Measurements from ENCODE around the gene PLD1. TPM values are rescaled to one million over a fixed set of nuclear protein-coding genes. Genes with fewer than 3 reads are reported as not detected.
"Not testable (repeated sequence)": the region's sequence is repeated elsewhere in the genome, so short reads cannot be mapped to it uniquely, and the experiment has no call there.

PLD1 gene
- total RNA-seq, 2 donors from 2014 or later, result 12.8 to 15.8 TPM

- DNase-seq (ENCODE audit: low spot score), result no peak
- H3K9me3 ChIP-seq, result no peaks in the 10 kb centered on the region
- intact Hi-C loops (cut with DNase I), result no loop called here
- H3K27me3 ChIP-seq (replicated peaks; ENCODE audit: insufficient read depth), result no peaks in the 10 kb centered on the region
- no peak overlapping the region for H3K4me3 ChIP-seq
- no peaks in the 10 kb centered on the region for H3K4me1 ChIP-seq (replicated peaks)
- TF ChIP-seq, protein P1, sequence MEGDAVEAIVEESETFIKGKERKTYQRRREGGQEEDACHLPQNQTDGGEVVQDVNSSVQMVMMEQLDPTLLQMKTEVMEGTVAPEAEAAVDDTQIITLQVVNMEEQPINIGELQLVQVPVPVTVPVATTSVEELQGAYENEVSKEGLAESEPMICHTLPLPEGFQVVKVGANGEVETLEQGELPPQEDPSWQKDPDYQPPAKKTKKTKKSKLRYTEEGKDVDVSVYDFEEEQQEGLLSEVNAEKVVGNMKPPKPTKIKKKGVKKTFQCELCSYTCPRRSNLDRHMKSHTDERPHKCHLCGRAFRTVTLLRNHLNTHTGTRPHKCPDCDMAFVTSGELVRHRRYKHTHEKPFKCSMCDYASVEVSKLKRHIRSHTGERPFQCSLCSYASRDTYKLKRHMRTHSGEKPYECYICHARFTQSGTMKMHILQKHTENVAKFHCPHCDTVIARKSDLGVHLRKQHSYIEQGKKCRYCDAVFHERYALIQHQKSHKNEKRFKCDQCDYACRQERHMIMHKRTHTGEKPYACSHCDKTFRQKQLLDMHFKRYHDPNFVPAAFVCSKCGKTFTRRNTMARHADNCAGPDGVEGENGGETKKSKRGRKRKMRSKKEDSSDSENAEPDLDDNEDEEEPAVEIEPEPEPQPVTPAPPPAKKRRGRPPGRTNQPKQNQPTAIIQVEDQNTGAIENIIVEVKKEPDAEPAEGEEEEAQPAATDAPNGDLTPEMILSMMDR (IDR thresholded peaks at IDR 0.05), result no peak
- no peak for TF ChIP-seq POLR2A (IDR thresholded peaks at IDR 0.05)
- TF ChIP-seq POLR2AphosphoS5 (IDR thresholded peaks at IDR 0.05), result no peak
- WGBS, result 60% methylated on average over 2 of the region's 2 CpGs
- H3K36me3 ChIP-seq, result no peaks in the 10 kb centered on the region
- H3K27ac ChIP-seq, result no peak overlapping the region
Observed at GRCh38 chr3:171821778-171822358, 11.6 kb upstream of the PLD1 start.

- H3K4me3 ChIP-seq, result no peak overlapping the region
- H3K4me1 ChIP-seq (replicated peaks), result no peaks in the 10 kb centered on the region
- DNase-seq (ENCODE audit: low spot score), result no peak
- H3K36me3 ChIP-seq, result no peaks in the 10 kb centered on the region
- no peak overlapping the region for H3K27ac ChIP-seq
- H3K27me3 ChIP-seq (replicated peaks; ENCODE audit: insufficient read depth), result no peaks in the 10 kb centered on the region
- intact Hi-C loops (cut with DNase I), result no loop called here
- TF ChIP-seq POLR2A (IDR thresholded peaks at IDR 0.05), result no peak
- TF ChIP-seq, protein P1 (IDR thresholded peaks at IDR 0.05), result no peak
- no peaks in the 10 kb centered on the region for H3K9me3 ChIP-seq
- WGBS, result 87% methylated on average over 3 of the region's 3 CpGs
Observed at GRCh38 chr3:171821044-171821443, 10.8 kb upstream of the PLD1 start.

DNA sequence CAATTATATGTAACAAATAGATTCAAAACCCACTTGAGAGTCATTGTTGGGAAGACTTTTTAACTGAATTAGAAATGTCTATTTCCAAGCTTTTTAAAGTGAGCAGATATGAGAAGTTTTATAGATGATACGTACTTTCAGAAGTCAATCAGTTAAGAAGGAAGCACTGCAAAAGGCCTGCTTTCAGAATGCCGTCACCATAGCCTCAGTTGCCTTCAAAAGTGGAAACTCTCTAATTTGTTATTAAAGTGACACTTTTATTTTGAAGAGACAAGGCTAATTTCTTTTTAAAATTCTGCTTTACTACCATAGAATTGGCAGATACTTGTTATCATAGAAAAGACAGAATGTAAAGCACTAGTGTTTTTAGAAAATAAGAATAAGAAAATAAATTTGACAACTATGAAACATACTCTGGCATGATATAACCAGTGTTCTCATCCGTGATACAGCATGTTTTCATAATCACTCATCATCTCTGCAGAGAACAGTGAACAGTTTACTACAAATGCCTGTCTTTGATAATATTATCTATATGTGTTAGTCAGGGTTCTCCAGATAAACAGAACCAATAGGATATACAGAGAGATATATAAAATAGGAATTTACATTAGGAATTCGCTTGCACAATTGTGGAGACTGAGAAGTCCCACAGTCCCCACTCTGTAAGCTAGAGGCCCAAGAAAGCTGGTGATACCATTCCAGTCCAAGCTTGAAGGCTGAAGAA lies 7.0 kb upstream of the PLD1 start:
- Histone ChIP-seq H3K9me3 (no peaks in the 10 kb centered on the region), H3K27ac (no peak overlapping the region), H3K36me3 (no peaks in the 10 kb centered on the region), H3K4me3 (no peak overlapping the region), H3K4me1 (replicated peaks) (no peaks in the 10 kb centered on the region), H3K27me3 (replicated peaks; ENCODE audit: insufficient read depth) (no peaks in the 10 kb centered on the region)
- no peak for DNase-seq (ENCODE audit: low spot score)
- intact Hi-C loops (cut with DNase I), result no loop called here
- WGBS, result 92% methylated on average over 4 of the region's 4 CpGs
- no peak for TF ChIP-seq POLR2AphosphoS5 (IDR thresholded peaks at IDR 0.05)
- TF ChIP-seq, protein P1 (IDR thresholded peaks at IDR 0.05), result no peak
- no peak for TF ChIP-seq POLR2A (IDR thresholded peaks at IDR 0.05)

DNA sequence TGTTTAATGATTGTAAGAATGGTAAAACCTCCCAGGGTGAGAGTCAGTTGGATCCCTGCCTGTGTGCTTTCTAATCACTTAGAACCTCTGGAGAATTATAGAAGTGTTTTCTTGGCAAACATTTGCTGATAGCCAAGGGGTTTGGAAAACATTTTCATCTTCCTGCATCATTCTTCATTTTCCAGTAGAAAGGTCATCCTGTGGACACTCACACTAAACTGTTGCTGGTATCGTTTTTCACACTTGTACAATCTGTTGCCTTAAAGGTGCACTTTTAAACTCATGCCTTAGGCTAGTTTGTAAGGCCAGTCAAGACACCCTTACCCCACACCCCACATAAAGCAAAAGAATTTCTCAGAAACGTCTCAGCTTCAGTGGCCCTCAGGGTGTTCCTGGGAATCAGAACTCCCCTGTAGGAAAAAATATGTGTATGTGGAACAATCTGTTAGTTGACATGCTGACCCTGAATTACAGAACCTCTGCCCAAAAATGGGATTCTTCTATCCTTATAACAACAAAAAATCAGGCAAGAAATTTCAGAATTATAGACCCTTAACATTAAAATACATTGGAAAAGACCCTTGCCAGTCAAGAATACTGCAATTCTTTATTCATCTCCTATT lies 5.8 kb upstream of the PLD1 start:
- DNase-seq (ENCODE audit: low spot score), result no peak
- H3K4me1 ChIP-seq (replicated peaks), result no peaks in the 10 kb centered on the region
- intact Hi-C loops (cut with DNase I), result no loop called here
- no peaks in the 10 kb centered on the region for H3K36me3 ChIP-seq
- TF ChIP-seq POLR2AphosphoS5 (IDR thresholded peaks at IDR 0.05), result no peak
- TF ChIP-seq, protein P1 (IDR thresholded peaks at IDR 0.05), result no peak
- H3K9me3 ChIP-seq, result no peaks in the 10 kb centered on the region
- no peak overlapping the region for H3K27ac ChIP-seq
- no peaks in the 10 kb centered on the region for H3K27me3 ChIP-seq (replicated peaks; ENCODE audit: insufficient read depth)
- H3K4me3 ChIP-seq, result no peak overlapping the region
- WGBS, result 58% methylated on average over 2 of the region's 2 CpGs

DNA sequence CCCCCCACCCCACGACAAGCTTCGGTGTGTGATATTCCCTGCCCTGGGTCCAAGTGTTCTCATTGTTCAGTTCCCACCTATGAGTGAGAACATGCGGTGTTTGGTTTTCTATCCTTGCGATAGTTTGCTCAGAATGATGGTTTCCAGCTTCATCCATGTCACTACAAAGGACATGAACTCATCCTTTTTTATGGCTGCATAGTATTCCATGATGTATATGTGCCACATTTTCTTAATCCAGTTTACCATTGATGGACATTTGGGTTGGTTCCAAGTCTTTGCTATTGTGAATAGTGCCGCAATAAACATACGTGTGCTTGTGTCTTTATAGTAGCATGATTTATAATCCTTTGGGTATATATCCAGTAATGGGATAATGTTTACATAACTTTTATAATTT lies 4.4 kb upstream of the PLD1 start:
- WGBS, result 93% methylated on average over 6 of the region's 6 CpGs
- H3K9me3 ChIP-seq; H3K36me3 ChIP-seq; intact Hi-C loops (cut with DNase I); H3K4me1 ChIP-seq (replicated peaks); DNase-seq (ENCODE audit: low spot score); H3K4me3 ChIP-seq; H3K27ac ChIP-seq; H3K27me3 ChIP-seq (replicated peaks; ENCODE audit: insufficient read depth): not testable (repeated sequence)
